ENCODE results near the gene SLC25A31.

Gene SLC25A31
- 0 reads per million in 9 experiments for total RNA-seq

DNA sequence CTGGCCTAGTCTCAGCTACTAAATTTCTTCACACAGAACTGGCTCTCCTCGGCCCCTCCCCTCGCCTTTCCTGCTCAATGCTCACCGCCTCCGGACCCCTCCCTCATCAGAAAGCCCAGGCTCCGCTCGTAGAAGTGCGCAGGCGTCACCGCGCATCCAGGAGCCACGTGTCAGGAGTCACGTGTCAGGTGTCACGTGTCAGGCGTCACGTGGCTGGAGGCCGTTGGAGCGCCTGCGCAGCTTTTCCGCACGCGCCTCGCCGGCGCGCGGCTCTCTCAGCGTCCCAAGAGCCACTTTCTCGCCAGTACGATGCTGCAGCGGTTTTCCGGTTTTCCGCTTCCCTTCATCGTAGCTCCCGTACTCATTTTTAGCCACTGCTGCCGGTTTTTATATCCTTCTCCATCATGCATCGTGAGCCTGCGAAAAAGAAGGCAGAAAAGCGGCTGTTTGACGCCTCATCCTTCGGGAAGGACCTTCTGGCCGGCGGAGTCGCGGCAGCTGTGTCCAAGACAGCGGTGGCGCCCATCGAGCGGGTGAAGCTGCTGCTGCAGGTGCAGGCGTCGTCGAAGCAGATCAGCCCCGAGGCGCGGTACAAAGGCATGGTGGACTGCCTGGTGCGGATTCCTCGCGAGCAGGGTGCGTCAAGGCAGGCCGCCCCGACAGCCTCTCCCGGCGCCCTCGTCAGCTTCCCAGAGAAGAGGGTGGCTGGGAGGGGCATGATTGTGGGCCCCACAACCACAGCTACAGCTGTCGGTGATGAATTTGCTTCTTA, at the start of gene SLC25A31:
Gene SLC25A31, plus strand, starts transcription at position 259 of the 772 bp plus-strand sequence. Its CDS starts 146 bp downstream, at position 405.
- Mint-ChIP-seq H3K36me3 (ENCODE audit: insufficient read depth) (no peaks in the 10 kb centered on the region), H3K4me1 (ENCODE audit: low read depth in 2 of 2) (no peaks in the 10 kb centered on the region), H3K4me3 (no peak within 1 kb of the TSS), H3K27ac (no peak within 1 kb of the TSS), H3K27me3 (no peaks in the 10 kb centered on the region), H3K9me3 (no peaks in the 10 kb centered on the region)
- DNase-seq (no peak), ATAC-seq (replicated peaks) (no peak)

DNA sequence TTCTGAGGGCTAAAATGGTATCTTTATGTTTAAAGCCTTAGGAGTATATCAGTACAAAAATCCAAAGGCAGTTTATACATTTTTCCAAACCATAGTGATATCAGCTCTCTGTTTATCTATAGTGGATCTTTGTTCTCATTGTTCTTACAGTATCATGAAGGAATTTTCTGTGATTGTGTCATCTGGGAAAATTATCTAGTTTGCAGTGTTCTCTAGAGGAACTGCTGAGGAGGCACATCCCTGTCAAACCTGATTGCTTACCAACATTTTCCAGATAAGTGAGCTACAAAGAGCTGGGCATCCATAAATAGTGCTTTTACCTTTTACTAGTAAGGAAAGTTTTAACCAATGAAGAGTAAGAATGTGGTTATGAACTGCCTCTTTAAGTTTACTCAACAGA, 44.9 kb upstream of the SLC25A31 start:
- H3K4me3 Mint-ChIP-seq: no peak overlapping the region
- H3K4me1 Mint-ChIP-seq (ENCODE audit: low read depth in 2 of 2): no peaks in the 10 kb centered on the region
- H3K36me3 Mint-ChIP-seq (ENCODE audit: insufficient read depth): no peaks in the 10 kb centered on the region
- DNase-seq (no peak), ATAC-seq (replicated peaks) (no peak)
- H3K27ac Mint-ChIP-seq: no peak overlapping the region
- H3K9me3 Mint-ChIP-seq: no peaks in the 10 kb centered on the region
- no peaks in the 10 kb centered on the region for H3K27me3 Mint-ChIP-seq

GRCh38 chr4:127686658-127687057, 43.5 kb upstream of the SLC25A31 start:
- Mint-ChIP-seq H3K27me3 (no peaks in the 10 kb centered on the region), H3K4me1 (ENCODE audit: low read depth in 2 of 2) (no peaks in the 10 kb centered on the region), H3K36me3 (ENCODE audit: insufficient read depth) (no peaks in the 10 kb centered on the region), H3K9me3 (no peaks in the 10 kb centered on the region), H3K27ac (no peak overlapping the region), H3K4me3 (no peak overlapping the region)
- DNase-seq (no peak), ATAC-seq (replicated peaks) (no peak)

DNA sequence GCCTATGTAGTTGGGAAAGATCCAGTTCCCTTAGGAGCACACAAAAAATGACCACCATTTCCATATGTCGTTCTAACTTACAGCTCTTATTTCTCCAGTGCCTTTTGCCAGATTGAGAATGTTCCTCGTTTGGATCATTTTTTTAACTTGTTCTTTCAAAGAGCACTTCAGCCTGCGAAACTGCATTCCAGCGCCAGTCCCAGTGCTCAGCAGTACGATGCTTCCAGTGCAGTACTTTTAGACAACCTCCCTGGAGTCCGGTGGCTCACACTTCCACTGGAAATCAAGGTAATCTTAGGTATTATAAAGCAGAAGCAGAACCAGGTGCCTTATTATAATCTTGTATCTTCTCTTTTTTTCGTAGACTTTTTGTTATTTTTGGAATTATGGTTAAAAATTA, 42.6 kb upstream of the SLC25A31 start:
- Mint-ChIP-seq H3K36me3 (ENCODE audit: insufficient read depth) (no peaks in the 10 kb centered on the region), H3K4me1 (ENCODE audit: low read depth in 2 of 2) (no peaks in the 10 kb centered on the region), H3K4me3 (no peak overlapping the region), H3K27me3 (no peaks in the 10 kb centered on the region), H3K9me3 (peaks cover 0 to 1% of the 10 kb centered on the region in 2 donors), H3K27ac (no peak overlapping the region)
- no peak for ATAC-seq (replicated peaks)
- DNase-seq: no peak

DNA sequence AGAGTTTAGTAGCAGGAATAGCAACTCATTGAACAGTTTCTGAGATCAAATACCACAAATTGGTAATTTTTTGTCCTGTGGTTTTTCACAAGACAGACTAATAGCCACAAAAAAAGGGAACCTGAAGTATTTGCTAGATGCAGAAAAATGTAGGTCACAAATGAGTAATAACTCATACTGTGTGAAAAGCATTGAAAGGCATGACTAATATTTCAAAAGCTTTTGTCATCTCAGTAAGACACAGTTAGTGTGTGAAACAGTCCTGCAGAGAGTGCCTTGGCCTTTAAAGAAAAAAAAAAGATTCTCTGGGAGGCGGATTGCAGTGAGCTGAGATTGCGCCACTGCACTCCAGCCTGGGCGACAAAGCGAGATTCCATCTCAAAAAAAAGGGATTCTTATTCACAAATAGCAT, 31.4 kb upstream of the SLC25A31 start:
- Mint-ChIP-seq H3K4me1 (ENCODE audit: low read depth in 2 of 2) (no peaks in the 10 kb centered on the region), H3K4me3 (no peak overlapping the region), H3K27ac (no peak overlapping the region), H3K36me3 (ENCODE audit: insufficient read depth) (no peaks in the 10 kb centered on the region), H3K27me3 (peaks cover 0 to 10% of the 10 kb centered on the region in 2 donors), H3K9me3 (peaks cover 2 to 8% of the 10 kb centered on the region in 2 donors)
- ATAC-seq (replicated peaks) (no peak), DNase-seq (no peak)

DNA sequence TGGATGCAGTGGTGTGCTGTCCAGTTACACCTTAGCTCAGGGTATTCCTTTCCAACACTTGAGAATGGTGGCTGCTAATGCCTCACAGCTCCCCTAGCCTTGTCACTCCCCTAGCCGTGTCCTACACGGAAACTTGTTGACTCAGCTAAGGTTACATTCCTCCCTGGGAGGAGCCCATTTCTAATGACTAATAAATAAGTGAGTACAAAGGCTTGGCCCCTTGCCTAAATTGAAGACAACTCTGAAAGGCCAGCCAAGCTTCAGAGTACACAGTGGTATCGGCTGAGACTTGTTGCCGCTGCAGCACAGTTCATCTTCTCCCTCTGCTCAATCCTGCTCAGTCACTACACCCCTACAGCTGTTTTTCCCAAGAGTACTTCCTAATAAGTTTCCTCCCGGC, 21.2 kb upstream of the SLC25A31 start:
- Mint-ChIP-seq H3K27ac (no peak overlapping the region), H3K4me3 (no peak overlapping the region), H3K27me3 (no peaks in the 10 kb centered on the region), H3K36me3 (ENCODE audit: insufficient read depth) (no peaks in the 10 kb centered on the region), H3K9me3 (no peaks in the 10 kb centered on the region), H3K4me1 (ENCODE audit: low read depth in 2 of 2) (no peaks in the 10 kb centered on the region)
- DNase-seq: no peak
- ATAC-seq (replicated peaks): no peak

GRCh38 chr4:127709456-127709855, 20.7 kb upstream of the SLC25A31 start:
- ATAC-seq (replicated peaks): no peak

GRCh38 chr4:127731406-127731805, 1.2 kb downstream of the SLC25A31 start:
- Mint-ChIP-seq H3K27ac (no peak overlapping the region), H3K4me1 (ENCODE audit: low read depth in 2 of 2) (no peaks in the 10 kb centered on the region), H3K4me3 (no peak overlapping the region), H3K9me3 (no peaks in the 10 kb centered on the region), H3K27me3 (no peaks in the 10 kb centered on the region), H3K36me3 (ENCODE audit: insufficient read depth) (no peaks in the 10 kb centered on the region)
- DNase-seq: no peak
- ATAC-seq (replicated peaks): no peak

More at GRCh38 chr4:127709456-127709855, 20.7 kb upstream of the SLC25A31 start:
- H3K4me1 Mint-ChIP-seq (ENCODE audit: low read depth in 2 of 2): no peaks in the 10 kb centered on the region
- H3K4me3 Mint-ChIP-seq: no peak overlapping the region
- no peaks in the 10 kb centered on the region for H3K27me3 Mint-ChIP-seq
- no peaks in the 10 kb centered on the region for H3K36me3 Mint-ChIP-seq (ENCODE audit: insufficient read depth)
- no peak for DNase-seq
- H3K9me3 Mint-ChIP-seq: no peaks in the 10 kb centered on the region
- H3K27ac Mint-ChIP-seq: no peak overlapping the region

- Mint-ChIP-seq H3K4me1 (ENCODE audit: low read depth in 2 of 2) (no peaks in the 10 kb centered on the region), H3K4me3 (no peak overlapping the region), H3K27me3 (no peaks in the 10 kb centered on the region), H3K36me3 (ENCODE audit: insufficient read depth) (no peaks in the 10 kb centered on the region), H3K27ac (no peak overlapping the region), H3K9me3 (no peaks in the 10 kb centered on the region)
- ATAC-seq (replicated peaks): no peak
- no peak for DNase-seq
Measured at GRCh38 chr4:127732623-127733328, 2.6 kb downstream of the SLC25A31 start.

DNA sequence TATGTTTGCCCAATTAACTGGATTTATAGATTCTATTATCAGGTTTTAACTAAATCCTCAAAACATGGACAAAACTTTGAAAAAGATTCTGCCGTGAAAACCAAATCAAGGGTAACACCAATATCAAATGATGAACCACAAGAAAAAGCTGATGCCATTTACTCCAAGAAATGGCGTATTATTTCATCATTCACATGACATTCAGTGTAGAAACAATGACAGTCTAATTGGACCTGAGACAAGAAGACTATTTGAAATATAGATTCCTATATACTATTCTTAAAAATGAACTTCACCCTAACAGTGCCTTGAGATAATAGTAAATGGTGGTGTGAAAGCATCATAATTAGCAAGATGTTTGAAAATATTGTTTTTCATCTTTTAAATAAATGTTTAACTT, 4.8 kb downstream of the SLC25A31 start:
- DNase-seq (no peak), ATAC-seq (replicated peaks) (no peak)
- H3K9me3 Mint-ChIP-seq: no peaks in the 10 kb centered on the region
- no peaks in the 10 kb centered on the region for H3K4me1 Mint-ChIP-seq (ENCODE audit: low read depth in 2 of 2)
- H3K27ac Mint-ChIP-seq: no peak overlapping the region
- no peaks in the 10 kb centered on the region for H3K36me3 Mint-ChIP-seq (ENCODE audit: insufficient read depth)
- H3K4me3 Mint-ChIP-seq: no peak overlapping the region
- no peaks in the 10 kb centered on the region for H3K27me3 Mint-ChIP-seq

GRCh38 chr4:127737295-127737694, 7.1 kb downstream of the SLC25A31 start:
- DNase-seq (no peak), ATAC-seq (replicated peaks) (no peak)
- H3K27ac Mint-ChIP-seq: no peak overlapping the region
- H3K4me3 Mint-ChIP-seq: no peak overlapping the region
- no peaks in the 10 kb centered on the region for H3K9me3 Mint-ChIP-seq
- H3K36me3 Mint-ChIP-seq (ENCODE audit: insufficient read depth): no peaks in the 10 kb centered on the region
- H3K27me3 Mint-ChIP-seq: peaks cover 0 to 4% of the 10 kb centered on the region in 2 donors
- no peaks in the 10 kb centered on the region for H3K4me1 Mint-ChIP-seq (ENCODE audit: low read depth in 2 of 2)

DNA sequence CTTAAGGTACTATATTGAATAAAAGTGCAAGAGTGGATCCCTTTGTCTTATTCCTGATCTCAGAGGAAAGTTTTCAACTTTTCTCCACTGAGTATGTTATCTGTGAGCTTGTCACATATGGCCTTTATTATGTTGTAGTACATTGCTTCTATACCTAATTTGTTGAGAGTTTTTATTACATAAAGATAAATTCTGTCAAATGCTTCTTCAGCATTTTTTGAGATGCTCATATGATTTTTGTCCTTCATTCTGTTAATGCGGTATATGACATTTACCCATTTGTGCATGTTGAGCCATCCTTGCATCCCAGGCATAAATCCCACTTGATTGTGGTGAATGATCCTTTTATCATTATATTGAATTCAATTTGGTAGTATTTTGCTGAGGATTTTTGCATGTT, 11.0 kb downstream of the SLC25A31 start:
- Mint-ChIP-seq H3K36me3 (ENCODE audit: insufficient read depth) (no peaks in the 10 kb centered on the region), H3K9me3 (no peaks in the 10 kb centered on the region), H3K27me3 (peaks cover 4 to 8% of the 10 kb centered on the region in 2 donors), H3K27ac (no peak overlapping the region), H3K4me3 (no peak overlapping the region), H3K4me1 (ENCODE audit: low read depth in 2 of 2) (no peaks in the 10 kb centered on the region)
- no peak for DNase-seq
- ATAC-seq (replicated peaks): no peak

- Mint-ChIP-seq H3K4me1 (ENCODE audit: low read depth in 2 of 2) (no peaks in the 10 kb centered on the region), H3K27me3 (peaks cover 10 to 14% of the 10 kb centered on the region in 2 donors), H3K9me3 (no peaks in the 10 kb centered on the region), H3K27ac (no peak overlapping the region), H3K4me3 (no peak overlapping the region), H3K36me3 (ENCODE audit: insufficient read depth) (no peaks in the 10 kb centered on the region)
- DNase-seq (no peak), ATAC-seq (replicated peaks) (no peak)
Measured at GRCh38 chr4:127747883-127748282, 17.7 kb downstream of the SLC25A31 start.

DNA sequence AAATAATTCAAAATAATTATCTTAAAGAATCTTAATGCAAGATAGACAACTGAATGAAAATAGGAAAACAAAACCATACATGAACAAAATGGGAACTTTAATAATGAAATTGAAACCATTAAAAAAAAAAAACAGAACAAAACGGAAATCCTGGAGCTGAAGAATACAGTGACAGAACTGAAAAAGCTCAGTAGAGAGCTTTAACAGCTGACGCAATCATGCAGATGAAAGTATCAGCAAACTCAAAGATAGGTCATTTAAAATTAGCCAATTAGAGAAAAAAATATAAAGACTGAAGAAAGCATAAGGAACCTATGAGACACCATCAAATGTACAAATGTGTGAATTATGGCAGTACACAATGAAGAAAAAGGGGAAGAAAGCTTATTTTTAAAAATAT, 18.8 kb downstream of the SLC25A31 start:
- no peak for ATAC-seq (replicated peaks)
- DNase-seq: no peak

More for the DNA sequence above, 18.8 kb downstream of the SLC25A31 start:
- no peaks in the 10 kb centered on the region for H3K4me1 Mint-ChIP-seq (ENCODE audit: low read depth in 2 of 2)
- H3K36me3 Mint-ChIP-seq (ENCODE audit: insufficient read depth): no peaks in the 10 kb centered on the region
- H3K27ac Mint-ChIP-seq: no peak overlapping the region
- H3K4me3 Mint-ChIP-seq: no peak overlapping the region
- peaks cover 10 to 14% of the 10 kb centered on the region in 2 donors for H3K27me3 Mint-ChIP-seq
- no peaks in the 10 kb centered on the region for H3K9me3 Mint-ChIP-seq
